K562 (cell line): ENCODE measurements around the gene LAMB2. TPM values are rescaled to one million over a fixed set of nuclear protein-coding genes. Genes with fewer than 3 reads are reported as not detected.

ENCODE experiments used
- CXXC5 ChIP-seq: fragments of 250-450 bp; sonication (Bioruptor Pico); IDR thresholded peaks from 2 replicates; pipeline ENCODE4 v1.8.0; 2022; ENCODE audit warnings: inconsistent platforms, mild to moderate bottlenecking, moderate library complexity
- NR3C1 ChIP-seq: sonication (generic); formaldehyde crosslinking; IDR thresholded peaks from 2 replicates; pipeline ENCODE4 v1.8.1; 2022; ENCODE audit warnings: missing genetic modification reagents
- SAP30 ChIP-seq: fragments of 200-600 bp; sonication (generic); IDR thresholded peaks from 2 replicates; pipeline ENCODE4 v1.6.1; 2012; ENCODE audit warnings: borderline replicate concordance, low read depth, mild to moderate bottlenecking, moderate library complexity, low read length, control low read depth, inconsistent platforms; ENCODE audit not compliant: insufficient read depth, poor library complexity, severe bottlenecking
- TAL1 ChIP-seq: fragments of 450-650 bp; IDR thresholded peaks from 2 replicates; pipeline ENCODE4 v1.6.1; 2016; ENCODE audit warnings: mild to moderate bottlenecking
- TBP ChIP-seq: optimal IDR thresholded peaks from 2 replicates; pipeline ENCODE3; 2011; ENCODE audit warnings: low read depth, low read length, improper control_type of control experiment
- ZNF212 ChIP-seq: fragments of 450-650 bp; formaldehyde crosslinking; IDR thresholded peaks from 2 replicates; pipeline ENCODE4 v1.4.0; 2020; ENCODE audit warnings: mild to moderate bottlenecking
- ZNF224 ChIP-seq: sonication (generic); formaldehyde crosslinking; IDR thresholded peaks from 2 replicates; pipeline ENCODE4 v1.8.0; 2022; ENCODE audit warnings: mild to moderate bottlenecking, missing genetic modification reagents
- ZNF23 ChIP-seq: fragments of 250-450 bp; sonication (Bioruptor Pico); IDR thresholded peaks from 2 replicates; pipeline ENCODE4 v1.4.0; 2020; ENCODE audit warnings: mild to moderate bottlenecking
- ZNF408 ChIP-seq: fragments of 250-450 bp; sonication (Bioruptor Pico); IDR thresholded peaks from 2 replicates; pipeline ENCODE4 v1.4.0; 2020; ENCODE audit warnings: low read depth, mild to moderate bottlenecking, moderate library complexity
- ZNF583 ChIP-seq: fragments of 250-450 bp; sonication (Bioruptor Pico); IDR thresholded peaks from 2 replicates; pipeline ENCODE4 v1.4.0; 2020
- polyA plus RNA-seq, 8 experiments: library from polyadenylated mRNA; depleted of rRNA in 4 of 8; stranded (reverse) in 5 of 8; unstranded in 3 of 8; fragments of >200 nt; fragmentation: Nextera tagmentation in 2 of 8; fragmentation: Illumina TruSeq in 1 of 8; extraction: Ambion mirVana in 2 of 8; extraction: Trizol in 1 of 8; gene quantifications; 2 replicates each; pipeline versions ENCODE4 v1.2.1 to v1.2.3, GENCODE V29; 2011 to 2014; ENCODE audit warnings: inconsistent platforms in 1 of 8, missing spikeins in 1 of 8
- total RNA-seq, 7 experiments: library from RNA; depleted of rRNA in 6 of 7; stranded (reverse); fragments of >200 nt in 6 of 7; fragmentation: Illumina TruSeq in 2 of 7; extraction: Trizol in 2 of 7; gene quantifications; 2 replicates each; pipeline versions ENCODE4 v1.2.1 to v1.2.3, GENCODE V29; 2011 to 2021; ENCODE audit warnings: low replicate concordance in 1 of 7
- TF ChIP-seq, protein P1 (sequence below): fragments of 200-600 bp; sonication (generic); IDR thresholded peaks from one replicate; pipeline ENCODE4 v1.6.1; 2012; ENCODE audit warnings: mild to moderate bottlenecking, low read depth, low read length, inconsistent platforms
- TF ChIP-seq, protein P2 (sequence below): sonication (generic); formaldehyde crosslinking; IDR thresholded peaks from 2 replicates; pipeline ENCODE4 v1.8.0; 2022; ENCODE audit warnings: mild to moderate bottlenecking, low read depth, missing genetic modification reagents
- TF ChIP-seq, protein P3 (sequence below): fragments of 250-450 bp; sonication (Bioruptor Pico); IDR thresholded peaks from 2 replicates; pipeline ENCODE4 v1.9.0; 2021; ENCODE audit warnings: mild to moderate bottlenecking, inconsistent platforms

Gene LAMB2
- total and polyA plus RNA-seq, 9 of the 15 experiments (the other 6 are each of a cell fraction or from before 2014, with no cell fraction given), result 1.4 to 26.0 (median 16.2) TPM

DNA sequence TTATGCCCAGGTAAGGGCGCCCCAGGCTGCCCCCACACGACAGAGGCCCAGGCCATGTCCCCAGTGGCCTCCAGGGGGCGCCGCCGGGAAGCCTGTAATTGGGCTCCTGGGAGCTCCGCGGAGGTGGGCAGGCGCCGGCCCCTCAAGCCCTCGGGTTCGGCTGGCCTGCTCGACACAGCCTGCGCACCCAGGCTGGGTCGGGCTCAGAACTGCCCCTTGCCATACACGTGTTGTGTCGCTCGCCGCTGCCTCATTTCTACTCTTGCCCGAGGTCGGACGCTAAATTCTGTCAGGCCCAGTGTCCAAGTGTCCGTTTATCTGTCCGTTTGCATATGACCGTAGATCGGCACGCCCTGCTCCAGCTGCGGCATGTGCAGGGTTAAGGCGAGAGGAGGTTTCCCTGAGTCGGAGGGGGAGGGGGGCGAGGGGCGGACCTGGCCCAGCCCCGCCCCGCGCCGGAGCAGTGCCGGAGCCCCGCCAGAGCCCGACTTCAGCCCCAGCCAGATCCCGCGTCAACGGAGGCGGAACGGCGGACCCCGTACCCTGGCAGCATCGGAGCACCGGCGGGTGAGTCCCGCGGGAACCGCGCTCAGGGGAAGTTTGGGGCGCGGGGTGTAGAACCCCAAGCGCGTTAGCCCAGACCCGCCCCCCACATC lies 38.4 kb upstream of the LAMB2 start, which contains the start of gene KLHDC8B (continued):
- TF ChIP-seq, protein P1, sequence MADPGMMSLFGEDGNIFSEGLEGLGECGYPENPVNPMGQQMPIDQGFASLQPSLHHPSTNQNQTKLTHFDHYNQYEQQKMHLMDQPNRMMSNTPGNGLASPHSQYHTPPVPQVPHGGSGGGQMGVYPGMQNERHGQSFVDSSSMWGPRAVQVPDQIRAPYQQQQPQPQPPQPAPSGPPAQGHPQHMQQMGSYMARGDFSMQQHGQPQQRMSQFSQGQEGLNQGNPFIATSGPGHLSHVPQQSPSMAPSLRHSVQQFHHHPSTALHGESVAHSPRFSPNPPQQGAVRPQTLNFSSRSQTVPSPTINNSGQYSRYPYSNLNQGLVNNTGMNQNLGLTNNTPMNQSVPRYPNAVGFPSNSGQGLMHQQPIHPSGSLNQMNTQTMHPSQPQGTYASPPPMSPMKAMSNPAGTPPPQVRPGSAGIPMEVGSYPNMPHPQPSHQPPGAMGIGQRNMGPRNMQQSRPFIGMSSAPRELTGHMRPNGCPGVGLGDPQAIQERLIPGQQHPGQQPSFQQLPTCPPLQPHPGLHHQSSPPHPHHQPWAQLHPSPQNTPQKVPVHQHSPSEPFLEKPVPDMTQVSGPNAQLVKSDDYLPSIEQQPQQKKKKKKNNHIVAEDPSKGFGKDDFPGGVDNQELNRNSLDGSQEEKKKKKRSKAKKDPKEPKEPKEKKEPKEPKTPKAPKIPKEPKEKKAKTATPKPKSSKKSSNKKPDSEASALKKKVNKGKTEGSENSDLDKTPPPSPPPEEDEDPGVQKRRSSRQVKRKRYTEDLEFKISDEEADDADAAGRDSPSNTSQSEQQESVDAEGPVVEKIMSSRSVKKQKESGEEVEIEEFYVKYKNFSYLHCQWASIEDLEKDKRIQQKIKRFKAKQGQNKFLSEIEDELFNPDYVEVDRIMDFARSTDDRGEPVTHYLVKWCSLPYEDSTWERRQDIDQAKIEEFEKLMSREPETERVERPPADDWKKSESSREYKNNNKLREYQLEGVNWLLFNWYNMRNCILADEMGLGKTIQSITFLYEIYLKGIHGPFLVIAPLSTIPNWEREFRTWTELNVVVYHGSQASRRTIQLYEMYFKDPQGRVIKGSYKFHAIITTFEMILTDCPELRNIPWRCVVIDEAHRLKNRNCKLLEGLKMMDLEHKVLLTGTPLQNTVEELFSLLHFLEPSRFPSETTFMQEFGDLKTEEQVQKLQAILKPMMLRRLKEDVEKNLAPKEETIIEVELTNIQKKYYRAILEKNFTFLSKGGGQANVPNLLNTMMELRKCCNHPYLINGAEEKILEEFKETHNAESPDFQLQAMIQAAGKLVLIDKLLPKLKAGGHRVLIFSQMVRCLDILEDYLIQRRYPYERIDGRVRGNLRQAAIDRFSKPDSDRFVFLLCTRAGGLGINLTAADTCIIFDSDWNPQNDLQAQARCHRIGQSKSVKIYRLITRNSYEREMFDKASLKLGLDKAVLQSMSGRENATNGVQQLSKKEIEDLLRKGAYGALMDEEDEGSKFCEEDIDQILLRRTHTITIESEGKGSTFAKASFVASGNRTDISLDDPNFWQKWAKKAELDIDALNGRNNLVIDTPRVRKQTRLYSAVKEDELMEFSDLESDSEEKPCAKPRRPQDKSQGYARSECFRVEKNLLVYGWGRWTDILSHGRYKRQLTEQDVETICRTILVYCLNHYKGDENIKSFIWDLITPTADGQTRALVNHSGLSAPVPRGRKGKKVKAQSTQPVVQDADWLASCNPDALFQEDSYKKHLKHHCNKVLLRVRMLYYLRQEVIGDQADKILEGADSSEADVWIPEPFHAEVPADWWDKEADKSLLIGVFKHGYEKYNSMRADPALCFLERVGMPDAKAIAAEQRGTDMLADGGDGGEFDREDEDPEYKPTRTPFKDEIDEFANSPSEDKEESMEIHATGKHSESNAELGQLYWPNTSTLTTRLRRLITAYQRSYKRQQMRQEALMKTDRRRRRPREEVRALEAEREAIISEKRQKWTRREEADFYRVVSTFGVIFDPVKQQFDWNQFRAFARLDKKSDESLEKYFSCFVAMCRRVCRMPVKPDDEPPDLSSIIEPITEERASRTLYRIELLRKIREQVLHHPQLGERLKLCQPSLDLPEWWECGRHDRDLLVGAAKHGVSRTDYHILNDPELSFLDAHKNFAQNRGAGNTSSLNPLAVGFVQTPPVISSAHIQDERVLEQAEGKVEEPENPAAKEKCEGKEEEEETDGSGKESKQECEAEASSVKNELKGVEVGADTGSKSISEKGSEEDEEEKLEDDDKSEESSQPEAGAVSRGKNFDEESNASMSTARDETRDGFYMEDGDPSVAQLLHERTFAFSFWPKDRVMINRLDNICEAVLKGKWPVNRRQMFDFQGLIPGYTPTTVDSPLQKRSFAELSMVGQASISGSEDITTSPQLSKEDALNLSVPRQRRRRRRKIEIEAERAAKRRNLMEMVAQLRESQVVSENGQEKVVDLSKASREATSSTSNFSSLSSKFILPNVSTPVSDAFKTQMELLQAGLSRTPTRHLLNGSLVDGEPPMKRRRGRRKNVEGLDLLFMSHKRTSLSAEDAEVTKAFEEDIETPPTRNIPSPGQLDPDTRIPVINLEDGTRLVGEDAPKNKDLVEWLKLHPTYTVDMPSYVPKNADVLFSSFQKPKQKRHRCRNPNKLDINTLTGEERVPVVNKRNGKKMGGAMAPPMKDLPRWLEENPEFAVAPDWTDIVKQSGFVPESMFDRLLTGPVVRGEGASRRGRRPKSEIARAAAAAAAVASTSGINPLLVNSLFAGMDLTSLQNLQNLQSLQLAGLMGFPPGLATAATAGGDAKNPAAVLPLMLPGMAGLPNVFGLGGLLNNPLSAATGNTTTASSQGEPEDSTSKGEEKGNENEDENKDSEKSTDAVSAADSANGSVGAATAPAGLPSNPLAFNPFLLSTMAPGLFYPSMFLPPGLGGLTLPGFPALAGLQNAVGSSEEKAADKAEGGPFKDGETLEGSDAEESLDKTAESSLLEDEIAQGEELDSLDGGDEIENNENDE, result no peak
- no peak for TF ChIP-seq ZNF583 (CRISPR knock-in tag)
- TF ChIP-seq ZNF23, result no peak
- peak; percentile 67 for TF ChIP-seq TAL1
- TF ChIP-seq, protein P2, sequence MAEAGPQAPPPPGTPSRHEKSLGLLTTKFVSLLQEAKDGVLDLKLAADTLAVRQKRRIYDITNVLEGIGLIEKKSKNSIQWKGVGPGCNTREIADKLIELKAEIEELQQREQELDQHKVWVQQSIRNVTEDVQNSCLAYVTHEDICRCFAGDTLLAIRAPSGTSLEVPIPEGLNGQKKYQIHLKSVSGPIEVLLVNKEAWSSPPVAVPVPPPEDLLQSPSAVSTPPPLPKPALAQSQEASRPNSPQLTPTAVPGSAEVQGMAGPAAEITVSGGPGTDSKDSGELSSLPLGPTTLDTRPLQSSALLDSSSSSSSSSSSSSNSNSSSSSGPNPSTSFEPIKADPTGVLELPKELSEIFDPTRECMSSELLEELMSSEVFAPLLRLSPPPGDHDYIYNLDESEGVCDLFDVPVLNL (CRISPR knock-in tag), result no peak
- TF ChIP-seq, protein P3, sequence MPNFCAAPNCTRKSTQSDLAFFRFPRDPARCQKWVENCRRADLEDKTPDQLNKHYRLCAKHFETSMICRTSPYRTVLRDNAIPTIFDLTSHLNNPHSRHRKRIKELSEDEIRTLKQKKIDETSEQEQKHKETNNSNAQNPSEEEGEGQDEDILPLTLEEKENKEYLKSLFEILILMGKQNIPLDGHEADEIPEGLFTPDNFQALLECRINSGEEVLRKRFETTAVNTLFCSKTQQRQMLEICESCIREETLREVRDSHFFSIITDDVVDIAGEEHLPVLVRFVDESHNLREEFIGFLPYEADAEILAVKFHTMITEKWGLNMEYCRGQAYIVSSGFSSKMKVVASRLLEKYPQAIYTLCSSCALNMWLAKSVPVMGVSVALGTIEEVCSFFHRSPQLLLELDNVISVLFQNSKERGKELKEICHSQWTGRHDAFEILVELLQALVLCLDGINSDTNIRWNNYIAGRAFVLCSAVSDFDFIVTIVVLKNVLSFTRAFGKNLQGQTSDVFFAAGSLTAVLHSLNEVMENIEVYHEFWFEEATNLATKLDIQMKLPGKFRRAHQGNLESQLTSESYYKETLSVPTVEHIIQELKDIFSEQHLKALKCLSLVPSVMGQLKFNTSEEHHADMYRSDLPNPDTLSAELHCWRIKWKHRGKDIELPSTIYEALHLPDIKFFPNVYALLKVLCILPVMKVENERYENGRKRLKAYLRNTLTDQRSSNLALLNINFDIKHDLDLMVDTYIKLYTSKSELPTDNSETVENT (CRISPR knock-in tag), result no peak
- peak; percentile 56 for TF ChIP-seq TBP
- no peak for TF ChIP-seq ZNF212 (CRISPR knock-in tag)
- no peak for TF ChIP-seq ZNF408 (CRISPR knock-in tag)
- TF ChIP-seq NR3C1 (CRISPR knock-in tag), result no peak
- TF ChIP-seq ZNF224 (CRISPR knock-in tag), result no peak
- TF ChIP-seq SAP30, result peak; percentile 58
- peak; percentile 77 for TF ChIP-seq CXXC5 (CRISPR knock-in tag)
